Measurements from ENCODE around the gene LRTM2.

The LRTM2 gene

DNA sequence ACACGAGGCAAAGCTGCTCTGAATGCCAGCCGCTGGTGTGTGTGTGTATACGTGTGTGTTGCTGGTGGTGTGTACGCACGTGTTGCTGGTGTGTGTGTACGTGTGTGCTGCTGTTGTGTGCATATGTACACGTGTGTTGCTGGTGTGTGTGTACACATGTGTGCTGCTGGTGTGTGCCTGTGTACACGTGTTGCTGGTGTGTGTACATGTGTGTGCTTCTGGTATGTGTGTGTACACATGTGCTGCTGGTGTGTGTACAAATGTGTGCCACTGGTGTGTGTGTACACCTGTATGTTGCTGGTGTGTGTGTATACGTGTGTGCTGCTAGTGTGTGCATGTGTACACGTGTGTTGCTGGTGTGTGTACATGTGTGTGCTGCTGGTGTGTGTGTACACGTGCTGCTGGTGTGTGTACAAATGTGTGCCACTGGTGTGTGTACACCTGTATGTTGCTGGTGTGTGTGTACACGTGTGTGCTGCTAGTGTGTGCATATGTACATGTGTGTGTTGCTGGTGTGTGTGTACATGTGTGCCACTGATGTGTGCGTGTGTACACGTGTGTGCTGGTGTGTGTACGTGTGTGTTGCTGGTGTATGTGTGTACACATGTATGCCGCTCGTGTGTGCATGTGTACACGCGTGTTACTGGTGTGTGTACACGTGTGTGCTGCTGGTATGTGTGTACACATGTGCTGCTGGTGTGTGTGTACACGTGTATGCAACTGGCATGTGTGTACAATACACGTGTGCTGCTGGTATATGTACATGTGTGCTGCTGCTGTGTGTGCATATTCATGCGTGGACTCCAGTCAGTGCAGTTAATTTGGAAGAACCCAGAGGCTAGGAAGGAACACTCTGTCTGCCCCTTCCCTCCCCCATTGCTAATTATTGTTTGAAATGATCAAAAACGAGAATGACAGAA lies 50.9 kb downstream of the LRTM2 start:
- DNase-seq = no peak

DNA sequence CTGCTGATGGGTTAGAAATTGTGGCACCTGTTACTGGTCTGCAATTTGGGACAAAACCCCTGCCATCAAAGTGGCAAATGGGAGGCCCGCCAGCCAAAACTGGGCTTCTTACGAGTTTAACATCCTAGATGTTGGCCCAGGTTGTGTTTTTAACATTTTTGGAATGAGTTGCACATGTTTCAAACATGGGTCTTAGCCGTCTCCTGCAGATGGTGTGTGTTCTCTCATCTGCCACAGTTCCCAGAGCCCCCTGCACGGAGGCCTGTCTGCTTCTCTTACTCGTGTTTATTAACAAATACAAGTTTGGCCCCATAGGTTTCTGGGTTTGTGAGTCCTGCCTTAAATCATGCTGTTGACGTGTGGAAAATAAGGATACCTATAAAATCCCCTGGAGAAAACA lies 51.6 kb downstream of the LRTM2 start:
- DNase-seq = no peak

DNA sequence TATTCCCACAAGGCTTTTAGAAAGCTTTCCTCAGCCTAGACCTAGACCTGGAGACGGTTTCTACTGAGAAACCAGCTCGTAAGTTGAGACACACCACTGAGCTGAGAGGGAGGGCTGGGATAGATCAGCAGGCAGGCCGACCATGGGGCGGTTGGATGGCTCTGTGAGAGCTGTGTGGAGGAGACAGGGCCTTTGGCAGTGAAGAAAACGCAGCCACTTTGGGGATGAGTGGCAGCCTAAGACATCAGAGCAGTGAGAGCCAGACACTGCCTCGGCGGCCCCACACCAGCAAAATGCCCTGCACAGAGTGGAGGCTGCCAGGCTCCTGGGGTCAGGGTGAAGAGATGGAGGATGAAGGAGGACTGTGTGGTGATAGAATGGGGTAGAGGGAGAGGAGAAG lies 52.1 kb downstream of the LRTM2 start:
- no peak for DNase-seq

DNA sequence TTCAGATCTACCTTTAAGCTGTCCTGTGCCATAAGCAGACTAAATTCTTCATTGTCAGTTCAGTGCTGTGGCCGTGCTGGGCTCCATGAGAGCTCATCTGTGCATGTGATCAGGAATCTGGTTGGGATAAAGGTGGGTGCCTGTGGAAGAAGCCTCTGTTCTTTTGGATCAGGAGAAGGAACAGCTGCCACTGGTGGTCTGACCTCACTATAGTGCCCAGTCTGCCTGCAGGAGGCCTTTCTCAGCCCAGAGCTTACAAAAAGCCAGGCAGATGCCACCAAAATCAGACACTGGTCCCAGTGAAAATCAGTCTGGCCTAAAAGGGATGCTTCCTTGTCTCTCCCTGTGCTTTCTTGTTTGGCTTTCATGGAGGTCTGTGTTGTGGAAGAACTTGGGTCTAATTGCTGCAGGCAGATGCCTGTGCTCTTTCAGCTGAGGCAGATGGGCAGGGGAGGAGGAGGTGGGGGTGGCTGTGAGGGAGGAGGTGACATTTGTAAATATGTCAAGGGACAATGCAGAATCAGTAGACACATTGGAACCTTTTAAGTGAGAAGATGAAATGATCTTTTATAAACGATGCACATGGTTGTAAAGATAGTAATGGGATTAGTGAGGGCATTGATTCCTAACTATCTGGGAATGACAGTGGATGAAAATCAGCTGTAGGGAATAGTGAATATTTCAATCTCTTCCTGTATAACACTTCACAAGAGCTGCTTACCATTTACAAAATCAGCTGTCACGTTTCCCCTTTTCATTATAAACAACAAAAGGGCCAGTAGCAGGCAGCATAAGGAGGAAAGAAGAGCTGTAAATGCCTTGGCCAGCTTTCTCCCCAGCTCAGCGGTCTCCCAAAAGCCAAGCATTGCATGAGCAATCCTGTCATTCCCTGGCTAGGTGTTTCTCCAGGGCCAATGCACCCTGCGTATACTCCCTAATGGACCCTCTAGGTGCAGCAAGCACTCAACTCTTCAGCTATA lies 53.5 kb downstream of the LRTM2 start:
- DNase-seq = no peak

DNA sequence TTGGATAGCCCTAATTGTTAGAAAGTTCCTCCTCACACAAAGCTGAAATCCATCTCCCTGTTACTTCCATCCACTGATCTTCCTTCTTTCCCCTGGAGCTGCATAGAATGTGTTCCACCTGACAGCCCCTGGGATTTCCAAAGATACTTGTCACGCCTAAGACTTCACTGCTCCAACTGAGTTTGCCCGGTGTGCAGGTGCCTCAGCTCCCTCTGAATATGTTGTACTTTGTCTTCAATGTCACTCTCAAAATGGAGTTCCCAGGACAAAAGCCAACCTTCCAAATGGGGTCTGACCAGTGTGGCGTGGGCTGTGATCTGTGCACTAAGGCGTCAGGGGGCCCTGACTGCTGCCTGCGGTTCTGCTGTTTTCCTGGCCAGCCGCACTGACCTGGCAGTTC lies 55.2 kb downstream of the LRTM2 start:
- DNase-seq = no peak

DNA sequence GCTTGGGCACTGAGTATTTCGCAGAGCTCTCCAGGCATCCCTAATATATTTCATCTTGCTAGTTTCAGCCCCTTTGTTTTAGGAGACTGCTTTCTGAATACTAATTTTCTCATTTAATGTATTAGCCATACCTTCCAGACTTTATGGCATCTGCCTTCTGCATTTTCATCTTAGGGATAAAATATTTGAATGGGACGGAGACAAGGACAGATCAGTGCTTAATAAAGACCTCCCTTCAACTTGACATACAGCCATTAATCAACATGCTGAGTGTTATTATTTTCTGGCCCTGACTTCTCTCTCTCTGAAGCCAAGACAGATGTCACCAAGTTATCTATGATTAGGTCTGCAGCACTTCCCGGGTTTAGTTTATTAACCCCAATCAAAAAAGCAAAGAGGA lies 55.7 kb downstream of the LRTM2 start:
- DNase-seq = no peak

DNA sequence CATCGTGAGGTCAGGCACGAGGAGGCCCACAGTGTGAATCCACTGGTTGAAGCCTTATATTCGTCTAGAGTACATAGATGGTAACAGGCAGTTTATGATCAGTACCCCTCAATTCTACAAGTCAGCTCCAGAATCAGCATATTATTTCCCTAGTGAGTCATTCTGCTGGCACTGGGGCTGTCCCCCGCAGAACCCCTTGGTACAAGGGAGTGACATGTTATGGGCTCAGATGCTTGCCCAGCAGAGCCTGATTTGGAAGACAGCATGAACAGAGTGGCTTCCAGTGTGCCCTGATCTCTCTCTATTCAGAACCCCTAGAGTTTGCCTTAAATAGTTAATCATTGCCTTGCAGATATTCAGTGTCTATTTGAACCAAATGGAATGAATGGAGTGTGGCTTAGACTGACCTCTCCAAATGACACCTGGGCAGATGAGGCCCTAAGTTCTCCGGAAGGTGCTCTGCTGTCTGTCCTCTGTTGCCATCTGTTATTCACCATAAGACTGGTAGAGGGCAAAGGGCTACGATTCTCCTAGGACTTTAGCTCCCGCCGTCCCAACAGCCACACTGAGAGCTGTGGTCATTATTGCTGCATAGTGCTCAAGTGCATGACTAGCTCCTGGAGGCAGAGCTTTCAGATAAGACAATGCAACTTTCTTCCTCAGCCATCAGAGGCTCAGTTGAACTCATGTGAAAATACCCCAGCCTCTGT lies 57.0 kb downstream of the LRTM2 start:
- no peak for DNase-seq

DNA sequence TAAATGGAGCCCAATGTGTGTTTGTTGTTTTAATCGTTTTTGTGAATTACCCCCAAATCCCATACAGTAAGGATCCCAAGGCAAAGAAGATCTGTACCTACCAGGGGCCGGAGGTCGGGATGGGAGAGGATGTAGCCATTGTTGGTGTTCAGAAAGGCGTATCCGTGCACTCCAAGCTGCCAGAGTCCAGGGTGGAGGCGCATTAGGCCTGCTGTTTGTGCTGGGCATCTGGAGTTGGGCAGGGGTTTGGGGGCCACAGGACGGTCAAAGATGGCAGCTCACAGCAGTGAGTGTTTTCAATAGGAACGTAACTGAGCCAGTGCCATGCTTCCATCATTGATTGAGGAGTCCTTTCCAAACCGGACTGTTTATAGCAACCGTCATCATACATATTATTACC lies 57.8 kb downstream of the LRTM2 start:
- no peak for DNase-seq

DNA sequence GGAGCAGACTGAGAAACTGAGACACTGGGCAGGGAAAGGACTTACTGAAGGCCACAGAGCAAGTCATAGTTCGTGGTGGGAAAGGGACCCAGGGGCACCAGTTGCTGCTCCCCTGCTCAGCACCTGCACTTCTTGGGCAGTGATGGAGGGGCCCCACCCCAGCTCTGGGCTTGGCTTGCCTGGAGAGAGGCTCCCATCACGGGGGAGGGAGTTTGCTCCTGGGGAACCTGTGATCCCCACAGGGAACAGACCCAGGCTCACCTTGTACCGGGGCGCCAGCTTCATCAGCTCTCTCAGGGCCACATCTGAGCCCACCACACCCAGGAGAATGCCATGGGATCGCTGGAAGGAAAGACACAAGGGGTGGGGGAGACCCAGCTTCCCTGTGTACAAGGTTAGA lies 58.3 kb downstream of the LRTM2 start:
- DNase-seq = no peak

DNA sequence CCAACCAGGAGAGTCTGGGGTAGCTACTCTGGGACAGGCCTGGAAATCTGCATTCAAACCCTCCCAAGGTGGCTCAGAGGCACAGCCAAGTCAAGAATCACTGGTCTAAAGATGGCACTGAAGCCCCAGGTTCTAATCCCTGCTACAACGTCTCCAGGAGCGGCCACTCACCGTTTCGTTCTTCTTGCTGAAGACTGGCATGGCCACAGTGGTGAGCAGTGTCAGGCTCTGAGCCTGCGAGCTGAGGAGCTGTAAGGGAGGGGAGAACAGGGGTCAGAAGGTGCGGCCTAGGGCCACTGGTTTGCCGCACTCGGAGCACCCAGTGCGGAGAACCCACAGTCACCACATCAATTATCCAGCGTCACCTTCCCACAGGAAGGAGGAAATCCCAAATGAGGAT lies 59.3 kb downstream of the LRTM2 start:
- no peak for DNase-seq

DNA sequence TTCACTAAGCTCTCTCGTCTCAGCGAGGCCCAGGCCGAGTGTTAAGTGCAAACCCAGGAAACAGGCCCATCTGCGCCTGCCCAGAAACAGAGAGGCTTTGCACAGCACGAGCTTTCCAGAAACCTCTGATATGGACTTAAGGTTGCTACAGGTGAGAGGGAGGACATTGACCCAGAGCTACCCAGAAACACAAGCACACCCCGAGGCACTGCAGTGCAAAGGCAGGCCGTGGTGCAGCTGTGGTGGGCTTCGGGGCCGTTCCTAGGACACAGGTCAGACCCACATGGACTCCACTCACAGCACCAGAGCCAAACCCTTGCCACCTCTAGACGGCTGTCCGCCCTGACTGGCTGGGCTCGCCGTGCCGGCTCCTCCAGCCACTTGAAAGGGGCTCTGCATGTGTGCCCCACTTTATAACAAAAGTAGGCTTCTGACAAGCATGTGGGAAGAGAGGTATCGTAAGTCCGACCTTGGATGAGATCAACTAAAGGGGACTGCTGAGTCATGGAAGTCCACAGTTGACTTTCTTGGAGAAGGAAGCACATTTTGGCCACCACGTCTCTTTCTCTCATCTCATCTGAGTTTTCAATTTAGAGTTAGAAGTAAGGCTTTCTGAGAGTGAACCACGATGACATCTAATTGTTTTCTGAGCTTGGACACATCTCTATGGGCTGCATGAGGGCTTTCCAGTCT lies 59.9 kb downstream of the LRTM2 start:
- DNase-seq = no peak

DNA sequence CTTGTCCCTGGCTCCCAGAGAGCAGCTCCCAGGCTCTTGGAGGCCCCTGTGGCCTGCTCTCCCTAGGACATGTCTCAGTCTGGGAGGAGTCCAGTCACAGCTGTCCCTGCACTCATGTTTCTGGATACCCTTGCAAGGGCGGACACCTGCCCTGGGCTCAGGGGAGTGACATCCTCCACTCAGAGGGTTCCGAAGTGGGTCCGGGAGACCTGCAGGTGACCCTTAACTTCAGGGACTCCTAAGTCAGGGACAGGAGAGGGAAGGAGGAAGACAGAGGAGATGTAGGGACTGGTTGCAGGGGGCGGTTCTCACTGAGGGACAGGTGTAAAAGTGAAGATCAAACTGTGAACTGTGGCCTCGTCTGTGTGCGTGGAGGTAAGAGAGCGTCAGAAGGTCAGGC lies 60.5 kb downstream of the LRTM2 start:
- no peak for DNase-seq

DNA sequence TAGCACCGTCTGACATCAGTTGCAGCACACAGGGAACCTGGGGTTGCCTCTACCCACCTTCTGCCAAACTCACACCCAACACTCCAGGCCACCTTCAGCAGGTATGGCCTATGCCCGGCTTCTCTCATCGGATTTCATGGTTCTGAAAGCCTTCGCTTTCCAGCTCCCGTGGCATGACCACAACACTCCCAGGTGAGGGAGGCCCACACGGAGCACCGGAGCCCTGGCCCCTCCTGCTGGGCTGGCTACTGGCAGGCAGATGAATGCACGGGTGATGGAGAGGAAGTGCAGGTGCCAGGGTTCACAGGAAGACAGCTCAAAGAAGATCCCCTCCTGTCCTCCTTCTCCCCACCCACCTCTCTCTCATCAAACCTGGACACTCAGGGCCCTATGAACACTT lies 60.9 kb downstream of the LRTM2 start:
- DNase-seq = no peak

DNA sequence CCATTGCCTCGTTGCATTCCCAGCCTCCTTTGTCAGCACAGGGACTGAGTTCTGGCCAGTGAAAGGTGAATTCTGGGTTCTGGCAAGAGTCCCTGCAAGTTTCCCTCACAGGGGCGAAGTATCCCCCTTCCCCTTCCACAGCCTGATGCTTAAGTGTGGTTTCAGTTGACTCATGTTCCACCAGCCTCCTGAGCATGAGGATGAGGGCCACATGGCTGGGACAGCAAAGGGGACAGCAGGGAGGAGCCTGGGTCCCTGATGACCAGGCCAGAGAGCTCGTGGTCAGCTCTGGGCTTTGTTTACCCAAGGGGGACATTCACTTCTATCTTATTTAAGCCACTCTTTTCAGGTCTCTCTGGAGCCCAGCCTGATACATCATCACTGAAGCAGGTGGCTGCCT lies 61.6 kb downstream of the LRTM2 start:
- DNase-seq = no peak

DNA sequence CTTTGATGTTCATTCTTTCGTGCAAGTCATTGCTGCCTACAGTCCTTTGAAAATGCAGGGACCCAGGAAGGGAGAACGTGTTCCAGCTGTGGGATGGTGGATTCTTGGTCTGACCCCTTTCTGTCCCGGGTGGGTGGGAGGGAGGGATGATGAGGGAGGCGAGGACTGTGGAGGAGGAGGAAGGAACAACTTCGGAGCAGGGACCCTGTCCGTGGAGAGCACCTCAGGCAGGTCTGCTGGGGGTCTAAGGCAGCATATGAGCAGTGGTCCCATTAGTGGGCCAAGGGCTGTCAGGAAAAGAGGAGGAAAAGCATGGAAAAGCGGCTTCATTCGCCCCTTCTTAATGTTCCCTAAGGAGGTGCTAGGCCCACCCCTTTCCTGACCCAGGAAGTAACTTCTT lies 62.0 kb downstream of the LRTM2 start:
- DNase-seq = no peak

DNA sequence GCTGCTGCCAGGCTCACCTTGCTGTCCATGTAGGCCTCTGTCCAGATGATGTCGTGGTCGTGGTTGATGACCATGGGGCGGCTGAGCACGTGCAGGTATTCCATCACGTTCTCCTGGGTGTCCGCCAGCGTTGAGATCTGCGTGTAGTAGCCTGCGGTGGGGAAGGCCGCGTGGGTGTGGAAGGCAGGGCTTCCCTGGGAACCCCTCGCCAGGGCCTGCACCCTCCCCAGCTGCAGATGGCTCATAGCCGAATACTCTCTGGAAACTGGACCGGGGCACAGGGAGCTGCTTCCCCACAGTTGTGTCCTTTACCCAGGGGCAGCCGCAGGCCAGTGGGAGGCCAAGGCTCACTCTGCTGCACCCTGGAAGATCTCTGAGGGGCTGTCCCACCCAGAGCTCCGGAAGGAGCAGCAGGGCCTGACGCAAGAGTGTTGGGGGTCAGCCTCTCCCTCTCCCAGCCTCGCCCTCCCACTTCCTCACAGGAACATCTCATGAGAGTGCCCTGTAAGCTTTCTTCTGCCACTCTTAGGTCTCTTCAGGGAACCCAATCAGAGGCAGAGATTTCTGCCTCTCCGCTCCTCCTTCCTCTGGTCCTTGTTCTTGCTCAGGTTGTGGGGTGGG lies 62.6 kb downstream of the LRTM2 start:
- DNase-seq = no peak

DNA sequence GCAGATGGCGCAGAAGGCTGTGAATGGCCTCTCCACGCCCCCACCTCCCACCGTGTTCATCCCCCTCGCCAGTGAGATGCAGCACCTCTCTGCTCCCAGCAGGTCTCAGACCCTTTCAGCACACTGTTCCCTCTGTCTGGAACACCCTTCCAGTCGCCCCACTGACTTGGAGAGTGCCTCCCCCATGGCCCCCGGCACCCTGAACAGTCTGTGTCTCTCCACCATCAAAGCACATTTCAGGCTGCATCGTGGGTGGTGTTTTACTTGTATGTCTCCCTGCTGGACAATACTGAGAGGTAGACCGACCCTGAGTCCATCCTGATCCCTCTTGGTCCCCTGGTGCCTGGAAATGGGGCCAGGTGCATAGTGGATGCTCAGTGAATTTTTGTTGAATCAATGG lies 63.1 kb downstream of the LRTM2 start:
- no peak for DNase-seq

DNA sequence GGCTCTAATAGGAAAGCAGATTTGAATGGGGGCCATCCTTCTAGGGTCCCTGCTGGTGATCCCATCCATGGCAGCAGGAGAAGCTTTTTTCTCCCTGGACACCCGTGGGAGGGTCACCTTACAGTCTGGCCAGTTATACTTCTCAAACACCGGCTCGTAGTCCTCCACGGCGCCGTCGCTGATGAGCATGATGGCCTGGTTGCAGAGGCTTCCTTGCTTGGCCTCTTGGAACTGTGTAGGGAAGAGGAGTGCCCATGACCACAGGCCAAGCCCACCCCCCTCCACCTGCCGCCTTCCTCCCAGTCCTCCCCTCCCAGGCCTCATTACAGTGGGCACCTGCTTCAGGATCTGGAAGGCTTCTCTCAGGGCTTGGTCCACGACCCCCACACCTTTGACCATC lies 64.3 kb downstream of the LRTM2 start:
- no peak for DNase-seq

DNA sequence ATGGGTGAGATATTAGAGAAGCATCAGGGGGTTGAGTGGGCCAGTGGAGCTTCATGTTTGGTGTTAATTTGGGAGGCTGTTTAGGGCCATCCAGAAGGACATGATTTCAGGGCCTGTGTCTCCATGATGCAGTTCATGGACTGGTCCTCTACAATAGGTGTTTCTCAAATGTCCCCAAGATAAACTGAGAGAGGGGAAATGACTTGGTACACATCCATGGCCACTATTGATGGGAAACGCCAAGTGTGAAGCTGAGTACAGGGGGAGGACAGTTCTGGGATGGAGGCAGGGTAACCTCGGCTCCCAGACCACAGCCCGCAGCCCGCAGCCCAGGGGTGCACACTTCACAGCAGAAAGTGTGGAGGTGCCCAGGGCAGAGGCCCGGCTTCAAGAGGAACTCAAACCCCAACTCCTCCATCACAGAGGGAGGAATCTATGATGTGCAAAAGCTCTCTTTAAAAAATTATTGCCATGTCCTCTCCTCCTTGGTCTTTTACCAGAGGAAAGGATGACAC lies 64.8 kb downstream of the LRTM2 start:
- DNase-seq = no peak

DNA sequence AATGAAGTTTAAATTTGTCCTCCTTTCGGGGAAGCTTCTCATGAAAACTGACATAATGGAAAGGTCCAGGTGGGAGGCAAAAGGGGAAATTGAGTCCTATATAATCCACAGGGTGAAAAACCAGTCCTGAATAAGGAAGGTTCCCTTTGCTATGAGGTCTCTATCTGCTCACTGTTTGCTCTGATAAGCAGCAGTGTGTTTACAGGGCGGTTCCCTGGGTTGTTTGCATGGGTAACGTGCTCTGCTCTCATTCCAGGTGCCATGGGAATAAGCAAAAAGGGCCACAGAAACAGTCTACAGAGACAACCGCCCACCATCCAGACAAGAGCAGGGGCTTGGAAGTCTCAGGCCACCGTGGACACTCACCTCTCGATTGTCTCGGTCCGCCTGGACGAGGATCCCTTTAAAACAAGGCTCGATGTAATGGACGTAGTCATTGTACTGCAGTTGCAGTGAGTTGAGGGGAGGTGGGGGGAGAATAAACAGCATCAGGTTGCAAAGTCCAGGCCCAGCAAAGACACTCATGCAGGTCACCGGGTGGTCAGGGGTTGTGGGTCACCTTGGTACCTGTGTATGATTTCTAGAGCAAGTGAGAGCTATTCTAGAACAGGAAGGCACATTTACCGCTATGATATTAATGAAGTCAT lies 65.4 kb downstream of the LRTM2 start:
- DNase-seq = no peak

Measured in stimulated activated CD4-positive, alpha-beta T cell treated with anti-CD3 and anti-CD28 coated beads, Interleukin-2, amount 100 ng/mL, for 24 hours (primary cell).